Panc1 (cell line): ENCODE data around the gene HMGB1. TPM values are rescaled to one million over a fixed set of nuclear protein-coding genes. Genes with fewer than 3 reads are reported as not detected.

ENCODE experiments used
- ATAC-seq: fragments of 200-7000 bp; cut with Tn5 transposase; 2 replicates; pipeline ENCODE4 v1.9.1; 2020; ENCODE audit warnings: mild to moderate bottlenecking, moderate library complexity
- BruUV-seq: library from RNA; stranded (reverse); fragments of 400-500 nt; replicated peaks from 2 replicates; lab custom pipeline; 2021; lab: Mats Ljungman, UMichigan
- CTCF ChIA-PET: fragments of 300-600 bp; sonication (Branson Sonifier 250); formaldehyde crosslinking; loops from one replicate; lab custom pipeline; 2022; ENCODE audit warnings: antibody characterized with exemption; lab: Charles Lee
- POLR2A ChIA-PET: fragments of 300-600 bp; sonication (Branson Sonifier 250); formaldehyde crosslinking; loops from one replicate; lab custom pipeline; 2022; ENCODE audit warnings: antibody characterized with exemption; lab: Charles Lee
- DNase-seq: peaks from one replicate; pipeline ENCODE4 v3.0.0-alpha.2; 2010; ENCODE audit warnings: low read depth, low spot score
- H3K27ac ChIP-seq: 2 replicates; pipeline ENCODE4 v1.5.1; 2011; ENCODE audit warnings: mild to moderate bottlenecking, low read length, inconsistent platforms
- H3K27me3 ChIP-seq: fragments of 200-500 bp; sonication (Bioruptor generic); 2 replicates; pipeline ENCODE4 v1.6.0; 2014; ENCODE audit warnings: low read length, inconsistent platforms; ENCODE audit not compliant: control insufficient read depth, insufficient read depth
- H3K36me3 ChIP-seq: fragments of 200-500 bp; sonication (Bioruptor generic); 2 replicates; pipeline ENCODE4 v1.5.1; 2014; ENCODE audit warnings: inconsistent platforms, mild to moderate bottlenecking, low read length, moderate library complexity; ENCODE audit not compliant: control insufficient read depth, insufficient read depth
- H3K4me1 ChIP-seq: 2 replicates; pipeline ENCODE4 v1.5.1; 2011; ENCODE audit warnings: inconsistent platforms, mild to moderate bottlenecking, low read length, moderate library complexity; ENCODE audit not compliant: control insufficient read depth, insufficient read depth
- H3K4me3 ChIP-seq, 2 experiments: 2 replicates each; pipeline ENCODE4 v1.5.1; 2011 to 2012; ENCODE audit warnings: low read depth in 2 of 2, low read length in 2 of 2, mild to moderate bottlenecking in 2 of 2, inconsistent platforms in 1 of 2, moderate library complexity in 1 of 2
- H3K9me3 ChIP-seq: fragments of 200-500 bp; sonication (Bioruptor generic); 2 replicates; pipeline ENCODE4 v1.5.1; 2014; ENCODE audit warnings: low read depth, mild to moderate bottlenecking, inconsistent platforms, low read length, moderate library complexity; ENCODE audit not compliant: control insufficient read depth, insufficient read depth
- POLR2AphosphoS5 ChIP-seq: IDR thresholded peaks from 2 replicates; pipeline ENCODE4 v1.6.1; 2012; ENCODE audit warnings: mild to moderate bottlenecking, low read depth, low read length, moderate library complexity
- SIN3A ChIP-seq: IDR thresholded peaks from 2 replicates; pipeline ENCODE4 v1.6.1; 2012; ENCODE audit warnings: low read depth, mild to moderate bottlenecking, low read length, moderate library complexity, borderline replicate concordance; ENCODE audit not compliant: insufficient read depth
- TCF7L2 ChIP-seq: IDR thresholded peaks from 2 replicates; pipeline ENCODE4 v1.6.1; 2011; ENCODE audit warnings: mild to moderate bottlenecking, low read depth, low read length, inconsistent platforms
- in situ Hi-C: cut with HindIII; loops from 2 replicates; pipeline ENCODE4 v1.10.0; 2016; ENCODE audit warnings: low sequenced_read_pairs, low pct_unique_long_range_greater_than_20kb
- intact Hi-C: fragments of 100-400 bp; cut with micrococcal nuclease; formaldehyde crosslinking; loops from one replicate; pipeline ENCODE4 v1.10.0; 2022; ENCODE audit not compliant: unreplicated experiment
- total RNA-seq: library from RNA; stranded (reverse); gene quantifications from one replicate; pipeline ENCODE4 v1.2.1, GENCODE V29; 2021; ENCODE audit not compliant: unreplicated experiment
- TF ChIP-seq, protein P1 (sequence below): fragments of 450-650 bp; IDR thresholded peaks from 2 replicates; pipeline ENCODE4 v1.5.1; 2017; ENCODE audit warnings: mild to moderate bottlenecking
- TF ChIP-seq, protein P2 (sequence below), 2 experiments: IDR thresholded peaks; 2 replicates each; pipeline ENCODE4 v1.6.1; 2011 to 2012; ENCODE audit warnings: low read depth in 2 of 2, control low read depth in 1 of 2, low read length in 1 of 2, mild to moderate bottlenecking in 1 of 2, moderate library complexity in 1 of 2; ENCODE audit not compliant: insufficient read depth in 1 of 2

Gene HMGB1
- total RNA-seq, 1 experiment from 2014 or later = 386 TPM

GRCh38 chr13:30438286-30438685 lies 27.4 kb downstream of the HMGB1 start:
- H3K36me3 ChIP-seq = no peaks in the 10 kb centered on the region
- ChIA-PET CTCF (no interaction called here), POLR2A (no interaction called here)
- in situ Hi-C loops = no loop called here
- no peaks in the 10 kb centered on the region for H3K9me3 ChIP-seq
- H3K4me1 ChIP-seq = no peaks in the 10 kb centered on the region
- TF ChIP-seq, protein P1, sequence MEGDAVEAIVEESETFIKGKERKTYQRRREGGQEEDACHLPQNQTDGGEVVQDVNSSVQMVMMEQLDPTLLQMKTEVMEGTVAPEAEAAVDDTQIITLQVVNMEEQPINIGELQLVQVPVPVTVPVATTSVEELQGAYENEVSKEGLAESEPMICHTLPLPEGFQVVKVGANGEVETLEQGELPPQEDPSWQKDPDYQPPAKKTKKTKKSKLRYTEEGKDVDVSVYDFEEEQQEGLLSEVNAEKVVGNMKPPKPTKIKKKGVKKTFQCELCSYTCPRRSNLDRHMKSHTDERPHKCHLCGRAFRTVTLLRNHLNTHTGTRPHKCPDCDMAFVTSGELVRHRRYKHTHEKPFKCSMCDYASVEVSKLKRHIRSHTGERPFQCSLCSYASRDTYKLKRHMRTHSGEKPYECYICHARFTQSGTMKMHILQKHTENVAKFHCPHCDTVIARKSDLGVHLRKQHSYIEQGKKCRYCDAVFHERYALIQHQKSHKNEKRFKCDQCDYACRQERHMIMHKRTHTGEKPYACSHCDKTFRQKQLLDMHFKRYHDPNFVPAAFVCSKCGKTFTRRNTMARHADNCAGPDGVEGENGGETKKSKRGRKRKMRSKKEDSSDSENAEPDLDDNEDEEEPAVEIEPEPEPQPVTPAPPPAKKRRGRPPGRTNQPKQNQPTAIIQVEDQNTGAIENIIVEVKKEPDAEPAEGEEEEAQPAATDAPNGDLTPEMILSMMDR = no peak
- TF ChIP-seq SIN3A (no peak), POLR2AphosphoS5 (no peak), TCF7L2 (no peak)
- TF ChIP-seq, protein P2, sequence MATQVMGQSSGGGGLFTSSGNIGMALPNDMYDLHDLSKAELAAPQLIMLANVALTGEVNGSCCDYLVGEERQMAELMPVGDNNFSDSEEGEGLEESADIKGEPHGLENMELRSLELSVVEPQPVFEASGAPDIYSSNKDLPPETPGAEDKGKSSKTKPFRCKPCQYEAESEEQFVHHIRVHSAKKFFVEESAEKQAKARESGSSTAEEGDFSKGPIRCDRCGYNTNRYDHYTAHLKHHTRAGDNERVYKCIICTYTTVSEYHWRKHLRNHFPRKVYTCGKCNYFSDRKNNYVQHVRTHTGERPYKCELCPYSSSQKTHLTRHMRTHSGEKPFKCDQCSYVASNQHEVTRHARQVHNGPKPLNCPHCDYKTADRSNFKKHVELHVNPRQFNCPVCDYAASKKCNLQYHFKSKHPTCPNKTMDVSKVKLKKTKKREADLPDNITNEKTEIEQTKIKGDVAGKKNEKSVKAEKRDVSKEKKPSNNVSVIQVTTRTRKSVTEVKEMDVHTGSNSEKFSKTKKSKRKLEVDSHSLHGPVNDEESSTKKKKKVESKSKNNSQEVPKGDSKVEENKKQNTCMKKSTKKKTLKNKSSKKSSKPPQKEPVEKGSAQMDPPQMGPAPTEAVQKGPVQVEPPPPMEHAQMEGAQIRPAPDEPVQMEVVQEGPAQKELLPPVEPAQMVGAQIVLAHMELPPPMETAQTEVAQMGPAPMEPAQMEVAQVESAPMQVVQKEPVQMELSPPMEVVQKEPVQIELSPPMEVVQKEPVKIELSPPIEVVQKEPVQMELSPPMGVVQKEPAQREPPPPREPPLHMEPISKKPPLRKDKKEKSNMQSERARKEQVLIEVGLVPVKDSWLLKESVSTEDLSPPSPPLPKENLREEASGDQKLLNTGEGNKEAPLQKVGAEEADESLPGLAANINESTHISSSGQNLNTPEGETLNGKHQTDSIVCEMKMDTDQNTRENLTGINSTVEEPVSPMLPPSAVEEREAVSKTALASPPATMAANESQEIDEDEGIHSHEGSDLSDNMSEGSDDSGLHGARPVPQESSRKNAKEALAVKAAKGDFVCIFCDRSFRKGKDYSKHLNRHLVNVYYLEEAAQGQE (IDR thresholded peaks at IDR 0.05; ENCODE audit: insufficient read depth in 1 of 2, low read depth in 2 of 2, low read length in 1 of 2) = no peak
- H3K27me3 ChIP-seq = no peaks in the 10 kb centered on the region
- BruUV-seq = no TSS peak
- intact Hi-C loops = no loop called here
- no peak overlapping the region for H3K27ac ChIP-seq
- DNase-seq (no peak), ATAC-seq (no peak)
- no peak overlapping the region for H3K4me3 ChIP-seq

DNA sequence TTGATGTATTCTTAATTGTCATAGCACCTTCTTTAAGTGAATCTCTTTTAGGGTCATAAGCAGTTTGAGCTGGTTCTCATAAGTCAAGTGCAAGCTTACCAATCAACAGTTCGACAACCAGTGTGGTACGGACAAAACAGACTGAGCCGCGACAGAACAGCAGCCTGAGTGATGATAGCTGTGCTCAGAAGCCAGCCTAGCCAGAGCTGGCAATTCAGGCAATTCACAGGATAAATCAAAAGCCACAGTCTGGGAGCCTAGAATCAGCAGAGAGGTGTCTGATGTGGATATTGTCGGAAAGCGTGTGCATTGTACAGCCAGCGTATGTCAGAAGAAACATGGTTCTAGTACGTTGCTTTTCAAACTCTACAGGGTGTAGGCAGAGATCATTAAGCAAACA lies 28.6 kb downstream of the HMGB1 start:
- intact Hi-C loops (no loop called here), in situ Hi-C loops (no loop called here)
- Histone ChIP-seq H3K4me3 (no peak overlapping the region), H3K9me3 (no peaks in the 10 kb centered on the region), H3K36me3 (no peaks in the 10 kb centered on the region), H3K27me3 (no peaks in the 10 kb centered on the region), H3K27ac (no peak overlapping the region), H3K4me1 (no peaks in the 10 kb centered on the region)
- ATAC-seq = no peak
- ChIA-PET CTCF (no interaction called here), POLR2A (no interaction called here)
- no TSS peak for BruUV-seq
- DNase-seq = no peak
- no peak for TF ChIP-seq POLR2AphosphoS5
- TF ChIP-seq, protein P2 (IDR thresholded peaks at IDR 0.05; ENCODE audit: insufficient read depth in 1 of 2, low read depth in 2 of 2, low read length in 1 of 2) = no peak
- TF ChIP-seq SIN3A = no peak
- TF ChIP-seq TCF7L2 = no peak
- TF ChIP-seq, protein P1 = no peak
